Ishikawa (cell line): ENCODE measurements around the gene SOX6.

ENCODE experiments used
- CREB1 ChIP-seq: IDR thresholded peaks from 2 replicates; pipeline ENCODE4 v1.6.1; 2012; ENCODE audit warnings: low read depth
- EGR1 ChIP-seq: IDR thresholded peaks from 2 replicates; pipeline ENCODE4 v1.6.1; 2012
- EP300 ChIP-seq: IDR thresholded peaks from 2 replicates; pipeline ENCODE4 v1.6.1; 2012; ENCODE audit warnings: borderline replicate concordance
- FOXM1 ChIP-seq: IDR thresholded peaks from 2 replicates; pipeline ENCODE4 v1.6.1; 2012; ENCODE audit warnings: low read depth, borderline replicate concordance
- MAX ChIP-seq: IDR thresholded peaks from 2 replicates; pipeline ENCODE4 v1.6.1; 2012
- NFIC ChIP-seq: IDR thresholded peaks from 2 replicates; pipeline ENCODE4 v1.6.1; 2012
- RAD21 ChIP-seq: IDR thresholded peaks from 2 replicates; pipeline ENCODE4 v1.6.1; 2012; ENCODE audit warnings: low read depth
- REST ChIP-seq: IDR thresholded peaks from 2 replicates; pipeline ENCODE4 v1.6.1; 2012; ENCODE audit warnings: low read depth, mild to moderate bottlenecking
- TAF1 ChIP-seq: IDR thresholded peaks from 2 replicates; pipeline ENCODE4 v1.6.1; 2012; ENCODE audit warnings: low read depth, mild to moderate bottlenecking
- TCF12 ChIP-seq: IDR thresholded peaks from 2 replicates; pipeline ENCODE4 v1.6.1; 2012; ENCODE audit warnings: low read depth
- TEAD4 ChIP-seq: IDR thresholded peaks from 2 replicates; pipeline ENCODE4 v1.6.1; 2012
- USF1 ChIP-seq: IDR thresholded peaks from 2 replicates; pipeline ENCODE4 v1.6.1; 2012
- YY1 ChIP-seq: IDR thresholded peaks from 2 replicates; pipeline ENCODE4 v1.6.1; 2012; ENCODE audit warnings: low read depth
- ZBTB7A ChIP-seq: IDR thresholded peaks from 2 replicates; pipeline ENCODE4 v1.6.1; 2012; ENCODE audit warnings: low read depth

Gene SOX6

GRCh38 chr11:16240687-16241086 lies 115.7 kb downstream of the SOX6 start:
- TF ChIP-seq EGR1 (no peak), CREB1 (no peak), USF1 (no peak), TEAD4 (no peak), RAD21 (no peak), NFIC (no peak), FOXM1 (no peak), MAX (no peak), YY1 (no peak), ZBTB7A (no peak), REST (no peak), TAF1 (no peak), EP300 (no peak)

GRCh38 chr11:16239141-16240105 lies 116.9 kb downstream of the SOX6 start:
- TF ChIP-seq TCF12 (no peak), USF1 (no peak), MAX (no peak), CREB1 (no peak), TAF1 (no peak), EGR1 (no peak), ZBTB7A (no peak), FOXM1 (no peak), RAD21 (no peak), EP300 (no peak), REST (no peak)

GRCh38 chr11:16226245-16226644 lies 130.1 kb downstream of the SOX6 start:
- TF ChIP-seq RAD21 (no peak), NFIC (peak; percentile 51)

- TF ChIP-seq USF1 (no peak), TAF1 (no peak)
Observed at GRCh38 chr11:16225623-16226022, 130.7 kb downstream of the SOX6 start.

- TF ChIP-seq MAX (no peak), USF1 (no peak), NFIC (no peak), FOXM1 (no peak), TCF12 (no peak), TAF1 (no peak), RAD21 (no peak), EP300 (no peak), CREB1 (no peak), EGR1 (no peak), ZBTB7A (no peak), YY1 (no peak)
Observed at GRCh38 chr11:16223558-16223957, 132.8 kb downstream of the SOX6 start.
